IPS-18a (cell line): ENCODE data around the gene ZNF683.

Experiments
- H3K27ac ChIP-seq: one replicate; pipeline ENCODE4 v1.5.1; 2013; ENCODE audit warnings: low read length
- H3K27me3 ChIP-seq: one replicate; pipeline ENCODE4 v1.6.1; 2013; ENCODE audit warnings: mild to moderate bottlenecking, low read length; ENCODE audit not compliant: control insufficient read depth, insufficient read depth
- H3K36me3 ChIP-seq: one replicate; pipeline ENCODE4 v1.6.1; 2013; ENCODE audit warnings: low read depth, low read length; ENCODE audit not compliant: control insufficient read depth
- H3K4me1 ChIP-seq: one replicate; pipeline ENCODE4 v1.6.1; 2013; ENCODE audit warnings: low read depth, low read length; ENCODE audit not compliant: control insufficient read depth
- H3K4me3 ChIP-seq: one replicate; pipeline ENCODE4 v1.5.1; 2013; ENCODE audit warnings: low read length
- H3K9ac ChIP-seq: one replicate; pipeline ENCODE4 v1.6.1; 2013; ENCODE audit warnings: mild to moderate bottlenecking, low read length, moderate library complexity
- H3K9me3 ChIP-seq: one replicate; pipeline ENCODE4 v1.6.1; 2013; ENCODE audit warnings: low read depth, low read length; ENCODE audit not compliant: control insufficient read depth

Gene ZNF683

DNA sequence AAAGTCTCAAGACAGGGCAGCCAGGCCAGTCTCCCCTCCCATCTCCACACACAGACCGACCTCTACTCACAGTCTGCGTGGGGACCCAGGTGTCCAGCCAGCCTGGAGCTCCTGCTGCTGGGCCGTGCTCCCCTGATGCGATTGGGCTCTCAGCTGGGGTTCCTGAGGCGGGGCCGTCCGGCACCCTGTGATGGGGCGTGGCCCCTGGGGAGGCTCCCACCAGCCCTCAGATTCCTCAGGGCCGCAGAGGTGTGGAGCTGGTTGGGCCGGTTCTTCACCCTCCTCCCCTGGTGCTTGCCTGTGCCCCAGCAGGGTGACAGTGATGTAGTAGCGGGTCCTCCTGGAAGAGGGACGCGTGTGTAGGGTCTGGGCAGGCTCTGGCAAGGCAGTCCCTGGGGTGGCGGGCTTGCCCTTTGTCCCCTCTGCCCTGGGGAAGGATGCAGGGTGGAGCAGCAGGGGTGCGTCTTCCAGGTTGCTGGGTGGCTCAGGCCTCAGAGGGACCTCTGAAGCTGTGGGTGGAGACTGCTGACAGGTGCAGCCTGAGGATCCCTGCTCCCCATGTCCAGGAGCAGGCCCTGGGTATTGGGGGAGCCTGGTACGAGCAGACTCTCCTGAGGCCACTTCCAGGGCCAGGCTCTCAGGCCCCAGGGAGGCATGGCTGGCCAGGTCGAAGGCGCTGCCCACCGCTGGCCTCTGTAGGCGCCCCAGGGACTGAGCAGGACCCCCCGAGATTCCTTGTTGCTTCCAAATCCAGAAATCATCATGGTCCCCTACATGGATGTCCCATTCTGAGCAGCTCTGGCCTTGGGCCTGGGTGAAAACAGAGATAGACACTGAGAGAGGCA, 18.4 kb downstream of the ZNF683 start, which contains the start of gene CRYBG2:
Gene CRYBG2, minus strand, starts transcription at position 155 of the 845 bp plus-strand sequence. CDS start 7,473 bp downstream, outside the sequence.
- Histone ChIP-seq H3K27me3 (peaks cover 4% of the 10 kb centered on the region), H3K4me1 (peaks cover 22% of the 10 kb centered on the region), H3K4me3 (no peak within 1 kb of the TSS), H3K9me3 (no peaks in the 10 kb centered on the region), H3K27ac (no peak within 1 kb of the TSS), H3K9ac (no peak within 1 kb of the TSS), H3K36me3 (no peaks in the 10 kb centered on the region)

DNA sequence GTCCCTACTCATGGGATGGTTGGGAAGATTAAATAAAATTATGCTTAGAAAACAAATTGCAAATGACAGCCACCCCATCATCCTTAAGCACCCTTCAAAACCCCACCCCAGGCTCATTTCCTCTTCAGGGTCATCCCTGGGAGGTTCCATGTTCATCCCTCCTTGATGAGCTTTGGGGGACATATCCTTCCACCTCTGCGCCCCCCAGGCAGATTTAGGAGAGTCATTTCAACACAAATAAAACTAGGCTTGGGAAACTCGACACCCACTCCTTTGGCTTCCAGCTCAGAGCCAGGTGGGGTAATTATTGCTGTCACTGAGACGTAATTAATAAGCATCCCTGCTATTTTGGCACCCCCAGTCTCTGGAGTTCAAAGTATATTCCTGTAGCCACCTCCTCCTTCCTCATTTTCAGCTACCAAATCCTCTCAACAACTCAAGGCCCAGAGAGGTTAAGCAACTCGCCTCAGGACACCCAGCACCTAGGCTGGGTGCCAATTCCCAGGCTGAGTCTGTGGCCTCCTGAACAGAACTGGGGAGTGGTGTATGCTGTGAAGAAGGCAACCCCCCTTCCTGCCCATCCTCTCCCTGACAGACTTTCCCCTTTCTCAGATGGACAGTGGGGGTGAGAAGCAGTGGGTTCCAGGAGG, 19.2 kb downstream of the ZNF683 start:
- Histone ChIP-seq H3K9me3 (no peaks in the 10 kb centered on the region), H3K4me1 (peaks cover 19% of the 10 kb centered on the region), H3K36me3 (no peaks in the 10 kb centered on the region), H3K27me3 (no peaks in the 10 kb centered on the region), H3K9ac (no peak overlapping the region), H3K27ac (no peak overlapping the region), H3K4me3 (no peak overlapping the region)

DNA sequence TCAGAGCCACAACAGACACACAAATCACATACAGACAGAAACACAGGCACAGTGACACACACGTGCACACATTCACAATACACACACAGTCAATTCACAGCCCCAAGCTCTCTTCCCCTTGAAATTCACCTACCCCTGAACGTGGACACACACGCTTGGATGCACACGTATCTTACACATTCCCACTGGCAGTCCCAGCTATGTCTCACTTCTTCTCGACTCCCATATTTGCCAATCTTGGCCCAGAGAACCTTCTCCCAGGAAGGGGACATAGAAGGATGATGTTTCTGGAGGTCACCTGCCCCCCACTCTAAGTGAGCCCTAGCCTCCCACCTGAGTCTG, 20.2 kb downstream of the ZNF683 start:
- no peaks in the 10 kb centered on the region for H3K27me3 ChIP-seq
- H3K36me3 ChIP-seq = no peaks in the 10 kb centered on the region
- peaks cover 19% of the 10 kb centered on the region for H3K4me1 ChIP-seq
- no peak overlapping the region for H3K9ac ChIP-seq
- no peaks in the 10 kb centered on the region for H3K9me3 ChIP-seq
- no peak overlapping the region for H3K27ac ChIP-seq
- no peak overlapping the region for H3K4me3 ChIP-seq

DNA sequence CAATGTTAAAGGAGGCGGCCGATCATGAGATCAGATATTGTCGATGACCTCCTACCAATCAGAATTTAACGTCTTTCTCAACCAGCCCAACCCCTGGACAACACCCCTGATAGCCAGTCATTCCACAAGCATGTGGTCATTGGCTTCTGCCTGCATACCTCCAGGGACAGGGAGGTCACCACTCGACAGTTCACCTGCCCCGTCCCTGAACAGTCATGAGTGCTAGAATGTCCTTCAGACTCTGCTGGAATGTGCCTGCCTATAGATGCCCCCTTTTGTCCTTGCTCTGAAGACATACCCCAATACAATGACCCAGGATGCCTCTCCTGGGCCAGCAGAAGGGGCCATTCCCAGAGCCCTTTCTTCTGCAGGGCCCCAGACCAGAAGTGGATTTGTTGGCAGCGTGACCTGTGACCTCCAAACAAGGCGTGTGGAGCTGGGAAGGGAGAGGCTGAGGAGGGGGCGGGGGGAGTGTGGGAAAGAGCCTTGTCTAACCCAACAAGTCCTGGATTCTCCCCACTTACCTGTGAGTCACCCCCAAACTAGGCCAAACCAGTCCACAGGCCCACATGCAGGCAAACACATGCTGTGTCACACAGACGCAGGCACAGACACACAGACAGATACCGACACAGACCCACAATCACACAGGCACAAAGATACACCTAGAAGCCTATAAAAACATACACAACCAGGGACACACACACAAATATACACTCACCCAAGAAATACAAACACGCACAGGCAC, 20.8 kb downstream of the ZNF683 start:
- Histone ChIP-seq H3K27me3 (no peaks in the 10 kb centered on the region), H3K36me3 (no peaks in the 10 kb centered on the region), H3K4me1 (peaks cover 18% of the 10 kb centered on the region), H3K9me3 (no peaks in the 10 kb centered on the region), H3K4me3 (no peak overlapping the region), H3K9ac (no peak overlapping the region), H3K27ac (no peak overlapping the region)

DNA sequence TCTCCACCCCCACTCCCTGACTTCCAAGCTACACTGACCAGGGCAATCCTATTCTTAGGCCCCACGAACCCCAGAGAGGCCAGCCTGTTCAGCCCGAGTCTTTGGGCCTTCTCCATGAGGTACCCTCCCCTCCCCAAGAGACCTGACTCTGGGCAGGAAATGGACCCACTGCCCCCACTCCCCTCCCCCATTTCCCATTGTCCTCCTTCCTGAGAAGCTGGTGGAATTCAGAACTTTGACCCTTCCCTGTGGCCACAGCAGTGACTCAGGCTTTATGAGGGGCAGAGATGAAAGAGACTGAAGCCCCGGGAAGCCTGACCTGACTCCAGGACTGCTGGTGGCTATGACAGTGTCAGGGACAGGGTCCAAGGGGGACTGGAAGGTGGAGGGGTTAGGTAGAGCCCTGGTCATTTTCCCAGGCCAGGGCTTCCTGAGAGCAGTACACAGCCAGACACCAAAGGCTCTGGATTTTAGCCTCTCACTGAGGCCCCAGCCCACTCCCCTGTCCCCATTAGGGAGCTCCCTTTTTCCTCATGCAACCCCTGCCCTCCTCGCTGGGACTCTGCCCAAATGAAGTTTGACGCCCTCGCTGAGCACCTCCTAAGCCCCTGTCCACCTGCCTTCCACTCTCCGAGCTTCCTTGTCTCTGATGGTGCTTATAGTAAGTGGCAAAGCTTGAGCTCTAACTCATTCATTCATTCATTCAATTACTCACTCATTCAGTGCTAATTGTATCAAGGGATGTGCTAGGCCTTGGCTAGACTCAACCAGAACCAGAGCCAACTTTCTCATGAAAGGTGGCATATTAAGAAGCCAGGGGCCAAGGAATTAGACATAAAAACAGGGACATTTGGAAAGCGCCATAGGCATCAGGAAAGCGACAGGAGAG, 21.6 kb downstream of the ZNF683 start:
- H3K36me3 ChIP-seq = no peaks in the 10 kb centered on the region
- peak overlapping the region; percentile 1 for H3K4me3 ChIP-seq
- peak overlapping the region; percentile 16 for H3K9ac ChIP-seq
- H3K27ac ChIP-seq = no peak overlapping the region
- H3K4me1 ChIP-seq = peaks cover 14% of the 10 kb centered on the region
- H3K9me3 ChIP-seq = no peaks in the 10 kb centered on the region
- no peaks in the 10 kb centered on the region for H3K27me3 ChIP-seq

DNA sequence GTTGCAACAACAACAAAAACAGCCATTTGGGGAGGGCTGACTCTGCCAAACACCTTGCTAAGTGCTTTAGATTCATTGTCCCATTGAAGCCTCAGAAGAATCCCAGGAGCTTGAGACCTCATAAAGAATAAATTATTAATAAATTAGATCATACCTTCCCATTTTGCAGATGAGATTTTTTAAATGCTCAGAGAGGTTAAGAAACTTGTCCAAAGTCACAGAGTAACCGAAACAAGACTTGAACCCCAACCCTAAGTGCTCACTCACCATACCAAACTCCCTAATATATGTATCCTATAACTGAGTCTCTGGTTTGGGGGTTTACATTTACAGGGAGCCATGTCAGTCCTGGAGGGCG, 22.2 kb downstream of the ZNF683 start:
- no peaks in the 10 kb centered on the region for H3K9me3 ChIP-seq
- no peaks in the 10 kb centered on the region for H3K36me3 ChIP-seq
- H3K4me1 ChIP-seq = peaks cover 14% of the 10 kb centered on the region
- no peaks in the 10 kb centered on the region for H3K27me3 ChIP-seq
- no peak overlapping the region for H3K27ac ChIP-seq
- peak overlapping the region; percentile 1 for H3K4me3 ChIP-seq
- peak overlapping the region; percentile 13 for H3K9ac ChIP-seq

DNA sequence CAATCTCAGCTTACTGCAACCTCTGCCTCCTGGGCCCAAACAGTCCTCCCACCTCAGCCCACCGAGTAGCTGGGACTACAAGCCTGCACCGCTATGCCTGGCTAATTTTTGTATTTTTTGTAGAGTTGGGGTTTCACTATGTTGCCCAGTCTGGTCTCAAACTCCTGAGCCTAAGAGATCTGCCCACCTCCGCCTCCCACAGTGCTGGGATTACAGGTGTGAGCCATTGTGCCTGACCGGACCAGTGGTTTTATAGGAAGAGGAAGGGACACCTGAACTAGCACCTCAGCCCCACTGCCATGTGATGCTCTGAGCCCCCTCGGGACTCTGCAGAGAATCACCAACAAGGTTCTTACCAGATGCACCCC, 22.7 kb downstream of the ZNF683 start:
- H3K9ac ChIP-seq = no peak overlapping the region
- H3K9me3 ChIP-seq = no peaks in the 10 kb centered on the region
- no peak overlapping the region for H3K27ac ChIP-seq
- H3K4me1 ChIP-seq = peaks cover 14% of the 10 kb centered on the region
- H3K27me3 ChIP-seq = no peaks in the 10 kb centered on the region
- no peaks in the 10 kb centered on the region for H3K36me3 ChIP-seq
- no peak overlapping the region for H3K4me3 ChIP-seq

DNA sequence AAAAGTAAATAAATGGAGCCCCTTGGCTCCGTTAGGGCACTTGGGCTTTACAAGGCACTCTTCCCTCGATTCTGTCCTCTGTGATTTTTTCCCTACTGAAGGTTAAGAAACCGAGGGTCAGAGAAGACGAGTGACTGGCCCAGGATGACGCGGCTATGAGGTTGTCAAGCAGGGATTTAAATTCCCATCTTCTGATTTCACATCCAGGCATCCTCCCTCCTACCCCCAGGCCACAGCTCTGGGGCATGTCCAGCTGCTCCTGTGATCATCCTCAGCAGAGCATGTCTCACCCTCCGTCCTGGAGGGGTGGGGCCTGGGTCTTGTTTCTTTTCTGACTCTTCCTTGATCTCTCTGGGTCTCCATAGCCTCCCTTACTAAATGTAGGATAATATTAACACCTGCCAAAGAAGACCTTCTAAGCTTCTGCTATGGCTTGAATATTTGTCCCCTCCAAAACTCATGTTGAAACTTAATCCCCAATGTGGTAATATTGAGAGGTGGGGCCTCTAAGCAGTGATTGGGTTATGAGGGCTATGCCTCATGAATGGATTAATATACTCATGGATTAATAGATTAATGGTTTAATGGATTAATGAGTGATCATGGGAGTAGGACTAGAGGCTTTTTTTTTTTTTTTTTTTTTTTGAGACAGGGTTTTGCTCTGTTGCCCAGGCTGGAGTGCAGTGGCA, 23.2 kb downstream of the ZNF683 start:
- H3K27me3 ChIP-seq = no peaks in the 10 kb centered on the region
- no peak overlapping the region for H3K4me3 ChIP-seq
- no peaks in the 10 kb centered on the region for H3K36me3 ChIP-seq
- no peak overlapping the region for H3K27ac ChIP-seq
- H3K9ac ChIP-seq = no peak overlapping the region
- H3K9me3 ChIP-seq = no peaks in the 10 kb centered on the region
- H3K4me1 ChIP-seq = peaks cover 14% of the 10 kb centered on the region

DNA sequence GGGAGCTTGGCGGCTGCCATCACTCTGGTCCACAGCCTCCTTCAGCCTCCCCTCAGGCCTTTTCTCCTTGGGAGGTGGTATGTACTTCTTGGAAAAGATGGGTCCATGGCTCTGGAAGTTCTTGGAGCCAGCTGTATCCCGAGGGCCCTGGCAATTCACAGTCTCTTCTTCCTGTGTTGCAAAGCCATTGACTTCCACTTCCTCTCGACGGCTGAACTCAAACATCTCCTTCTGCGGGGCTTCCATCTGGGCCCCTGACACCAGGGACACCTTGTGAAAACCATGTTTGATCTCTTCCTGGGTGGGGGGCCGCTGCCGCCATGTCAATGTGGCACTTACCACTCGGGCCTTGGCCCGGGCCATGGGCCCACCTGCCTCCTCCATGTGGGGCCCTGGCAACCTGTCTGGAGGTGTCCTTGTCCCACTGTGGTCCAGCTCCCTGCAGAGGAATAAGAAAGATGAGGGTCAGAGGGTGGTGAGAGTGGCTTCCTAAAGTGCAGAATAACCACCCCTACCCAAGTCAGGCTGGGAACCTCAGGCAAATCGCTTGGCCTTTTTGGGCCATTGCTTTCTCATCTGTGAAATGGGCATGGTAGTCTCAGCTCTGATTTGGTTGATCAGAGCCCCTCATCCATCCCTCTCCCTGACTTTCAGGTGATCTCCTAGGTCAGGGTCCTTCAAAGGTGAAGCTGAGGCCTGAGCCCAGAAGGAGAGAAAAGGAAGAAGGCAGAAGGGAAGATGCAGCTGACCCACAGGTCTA, 26.1 kb downstream of the ZNF683 start:
- Histone ChIP-seq H3K36me3 (no peaks in the 10 kb centered on the region), H3K9ac (no peak overlapping the region), H3K4me3 (no peak overlapping the region), H3K4me1 (peaks cover 14% of the 10 kb centered on the region), H3K9me3 (no peaks in the 10 kb centered on the region), H3K27ac (no peak overlapping the region), H3K27me3 (no peaks in the 10 kb centered on the region)

DNA sequence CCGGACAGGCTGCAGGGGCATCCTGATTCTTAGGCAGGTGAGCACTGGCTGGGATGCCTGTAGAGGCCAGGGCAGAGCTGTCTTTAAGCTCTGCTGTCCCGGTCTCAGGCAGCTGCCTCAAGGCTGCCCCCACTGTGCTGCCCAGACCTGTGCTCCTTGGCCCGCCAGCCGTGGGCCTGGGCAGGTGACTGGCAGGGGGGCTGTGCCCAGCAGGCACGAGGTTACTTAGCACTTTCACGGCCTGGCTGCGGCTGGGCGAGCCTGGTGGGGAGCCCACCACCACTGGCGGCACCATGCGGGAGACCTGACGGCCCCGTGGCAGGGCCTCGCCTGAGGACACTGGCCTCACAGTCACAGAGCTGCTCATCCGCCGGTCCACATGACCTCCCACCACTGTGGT, 26.8 kb downstream of the ZNF683 start:
- Histone ChIP-seq H3K9me3 (no peaks in the 10 kb centered on the region), H3K36me3 (no peaks in the 10 kb centered on the region), H3K4me3 (no peak overlapping the region), H3K27ac (no peak overlapping the region), H3K27me3 (no peaks in the 10 kb centered on the region), H3K9ac (no peak overlapping the region), H3K4me1 (peaks cover 7% of the 10 kb centered on the region)
